NCI-H1105 (cell line): ENCODE measurements around the gene ZNF415.
"Not testable (repeated sequence)": the region's sequence is repeated elsewhere in the genome, so short reads cannot be mapped to it uniquely, and the experiment has no call there.

Experiments
- DNase-seq: peaks from one replicate; lab custom pipeline; 2025; lab: John Stamatoyannopoulos, UW

ZNF415 gene

GRCh38 chr19:53102756-53103233, 29.9 kb downstream of the ZNF415 start:
- DNase-seq = no peak

- no peak for DNase-seq
Observed at GRCh38 chr19:53102206-53102755, 30.4 kb downstream of the ZNF415 start.

GRCh38 chr19:53101518-53101917, 31.2 kb downstream of the ZNF415 start:
- DNase-seq = no peak

GRCh38 chr19:53098570-53098969, 34.1 kb downstream of the ZNF415 start:
- DNase-seq = not testable (repeated sequence)

GRCh38 chr19:53096982-53097690, 35.6 kb downstream of the ZNF415 start:
- DNase-seq = not testable (repeated sequence)

- not testable (repeated sequence) for DNase-seq
Observed at GRCh38 chr19:53096579-53096978, 36.1 kb downstream of the ZNF415 start.

GRCh38 chr19:53094754-53095575, 37.7 kb downstream of the ZNF415 start:
- no peak for DNase-seq

GRCh38 chr19:53092723-53093122, 40.0 kb downstream of the ZNF415 start:
- DNase-seq = no peak

GRCh38 chr19:53091413-53092254, 41.1 kb downstream of the ZNF415 start:
- no peak for DNase-seq

- no peak for DNase-seq
Observed at GRCh38 chr19:53088091-53088490, 44.6 kb downstream of the ZNF415 start.

GRCh38 chr19:53086949-53087348, 45.8 kb downstream of the ZNF415 start:
- DNase-seq = no peak

GRCh38 chr19:53085496-53085895, 47.2 kb downstream of the ZNF415 start:
- no peak for DNase-seq

GRCh38 chr19:53082929-53083328, 49.8 kb downstream of the ZNF415 start:
- no peak for DNase-seq

- no peak for DNase-seq
Observed at GRCh38 chr19:53079313-53079924, 53.3 kb downstream of the ZNF415 start.

GRCh38 chr19:53078668-53079067, 54.0 kb downstream of the ZNF415 start:
- DNase-seq = no peak

GRCh38 chr19:53076984-53077383, 55.7 kb downstream of the ZNF415 start:
- DNase-seq = no peak

- DNase-seq = no peak
Observed at GRCh38 chr19:53068834-53069233, 63.9 kb downstream of the ZNF415 start.

GRCh38 chr19:53068199-53068598, 64.5 kb downstream of the ZNF415 start:
- DNase-seq = no peak

GRCh38 chr19:53057904-53058580, 74.7 kb downstream of the ZNF415 start:
- DNase-seq = no peak
